ENCODE results near the gene KIAA1217. TPM values are rescaled to one million over a fixed set of nuclear protein-coding genes. Genes with fewer than 3 reads are reported as not detected.

The KIAA1217 gene
- total and polyA plus RNA-seq, 8 donors, result 11.9 to 36.7 (median 19.8) TPM

- no peak for ATAC-seq
- TF ChIP-seq CTCF (IDR thresholded peaks at IDR 0.05), result no peak
- no peak overlapping the region for H3K4me3 ChIP-seq
- FAIRE-seq, result no peak
- H3K36me3 ChIP-seq, result no peaks in the 10 kb centered on the region
- no peaks in the 10 kb centered on the region for H3K27me3 ChIP-seq
- no peaks in the 10 kb centered on the region for H3K9me3 ChIP-seq
- intact Hi-C loops (cut with DNase I), result no loop called here
- no peak for DNase-seq
- no peak overlapping the region for H3K27ac ChIP-seq
- 91 to 92% methylated on average over 1 of the region's 1 CpG for WGBS, 2 donors
- H3K4me1 ChIP-seq, result peaks cover 0 to 7% (median 0%) of the 10 kb centered on the region in 3 donors
Observed at GRCh38 chr10:24288581-24288980, 79.6 kb downstream of the KIAA1217 start.

GRCh38 chr10:24289235-24289634 is 80.3 kb downstream of the KIAA1217 start:
- FAIRE-seq, result no peak
- Histone ChIP-seq H3K4me1 (peaks cover 0 to 7% (median 0%) of the 10 kb centered on the region in 3 donors), H3K9me3 (no peaks in the 10 kb centered on the region), H3K36me3 (no peaks in the 10 kb centered on the region), H3K4me3 (no peak overlapping the region), H3K27me3 (no peaks in the 10 kb centered on the region), H3K27ac (no peak overlapping the region)
- ATAC-seq, result no peak
- intact Hi-C loops (cut with DNase I), result no loop called here
- no peak for TF ChIP-seq CTCF (IDR thresholded peaks at IDR 0.05)
- no peak for DNase-seq
- WGBS, 2 donors, result 95 to 96% methylated on average over 3 of the region's 3 CpGs

- Histone ChIP-seq H3K27ac (peak overlapping the region in 1 of 4 donors; percentile 57), H3K36me3 (no peaks in the 10 kb centered on the region), H3K27me3 (no peaks in the 10 kb centered on the region), H3K4me3 (no peak overlapping the region), H3K4me1 (peaks cover 0 to 3% (median 0%) of the 10 kb centered on the region in 3 donors), H3K9me3 (no peaks in the 10 kb centered on the region)
- DNase-seq, result no peak
- FAIRE-seq, result no peak
- TF ChIP-seq CTCF (IDR thresholded peaks at IDR 0.05), result no peak
- intact Hi-C loops (cut with DNase I), result no loop called here
- peak in 2 of 4 donors; percentile 16 to 35 for ATAC-seq
- 84% methylated on average over 11 of the region's 11 CpGs for WGBS, 2 donors
Observed at GRCh38 chr10:24292304-24293293, 83.7 kb downstream of the KIAA1217 start.

- no peaks in the 10 kb centered on the region for H3K9me3 ChIP-seq
- H3K27me3 ChIP-seq, result no peaks in the 10 kb centered on the region
- H3K4me1 ChIP-seq, result no peaks in the 10 kb centered on the region
- WGBS, 2 donors, result 91 to 92% methylated on average over 6 of the region's 6 CpGs
- FAIRE-seq (no peak), ATAC-seq (no peak), DNase-seq (no peak)
- H3K27ac ChIP-seq, result no peak overlapping the region
- intact Hi-C loops (cut with DNase I), result no loop called here
- H3K36me3 ChIP-seq, result no peaks in the 10 kb centered on the region
- no peak for TF ChIP-seq CTCF (IDR thresholded peaks at IDR 0.05)
- H3K4me3 ChIP-seq, result no peak overlapping the region
Observed at GRCh38 chr10:24299578-24300260, 90.8 kb downstream of the KIAA1217 start.
